HG02571 (cell line): Measurements from ENCODE around the gene ASCL5.

Source experiments
- ATAC-seq: cut with Tn5 transposase; IDR thresholded peaks from one replicate; pipeline ENCODE4 v1.9.1; 2021; ENCODE audit warnings: mild to moderate bottlenecking, moderate library complexity; ENCODE audit not compliant: unreplicated experiment

Gene ASCL5

GRCh38 chr1:201111156-201111555, 15.8 kb downstream of the ASCL5 start:
- no peak for ATAC-seq

GRCh38 chr1:201110616-201111015, 16.4 kb downstream of the ASCL5 start:
- no peak for ATAC-seq

GRCh38 chr1:201110138-201110537, 16.8 kb downstream of the ASCL5 start:
- no peak for ATAC-seq

- no peak for ATAC-seq
These were observed 17.3 kb downstream of the ASCL5 start for GRCh38 chr1:201109651-201110050.

GRCh38 chr1:201108614-201109013, 18.4 kb downstream of the ASCL5 start:
- ATAC-seq: no peak

GRCh38 chr1:201105688-201106087, 21.3 kb downstream of the ASCL5 start:
- ATAC-seq: no peak

- ATAC-seq: no peak
These were observed 22.8 kb downstream of the ASCL5 start for GRCh38 chr1:201104141-201104540.

GRCh38 chr1:201103666-201104065, 23.3 kb downstream of the ASCL5 start:
- no peak for ATAC-seq

- no peak for ATAC-seq
These were observed 26.6 kb downstream of the ASCL5 start for GRCh38 chr1:201100169-201100930.

- ATAC-seq: no peak
These were observed 27.8 kb downstream of the ASCL5 start for GRCh38 chr1:201098992-201099677.

GRCh38 chr1:201096977-201097856, 29.8 kb downstream of the ASCL5 start:
- no peak for ATAC-seq

- no peak for ATAC-seq
These were observed 30.9 kb downstream of the ASCL5 start for GRCh38 chr1:201096041-201096461.

- no peak for ATAC-seq
These were observed 31.4 kb downstream of the ASCL5 start for GRCh38 chr1:201095581-201095980.

GRCh38 chr1:201094832-201095231, 32.2 kb downstream of the ASCL5 start:
- no peak for ATAC-seq

GRCh38 chr1:201093962-201094361, 33.0 kb downstream of the ASCL5 start:
- ATAC-seq: no peak

GRCh38 chr1:201093561-201093960, 33.4 kb downstream of the ASCL5 start:
- no peak for ATAC-seq

GRCh38 chr1:201092738-201093137, 34.2 kb downstream of the ASCL5 start:
- no peak for ATAC-seq

GRCh38 chr1:201091256-201091655, 35.7 kb downstream of the ASCL5 start:
- ATAC-seq: no peak

- no peak for ATAC-seq
These were observed 36.4 kb downstream of the ASCL5 start for GRCh38 chr1:201090541-201090940.

GRCh38 chr1:201089596-201089995, 37.4 kb downstream of the ASCL5 start:
- no peak for ATAC-seq

GRCh38 chr1:201088901-201089525, 38.0 kb downstream of the ASCL5 start:
- no peak for ATAC-seq
